ENCODE data around the gene TRIM39. TPM values are rescaled to one million over a fixed set of nuclear protein-coding genes. Genes with fewer than 3 reads are reported as not detected.
A peak's percentile ranks its signal among the peaks of the same experiment; 100 is the strongest.

TRIM39 gene
- total and polyA plus RNA-seq, 9 of the 15 experiments (the other 6 are each of a cell fraction or from before 2014, with no cell fraction given): 5.6 to 17.7 (median 12.8) TPM

DNA sequence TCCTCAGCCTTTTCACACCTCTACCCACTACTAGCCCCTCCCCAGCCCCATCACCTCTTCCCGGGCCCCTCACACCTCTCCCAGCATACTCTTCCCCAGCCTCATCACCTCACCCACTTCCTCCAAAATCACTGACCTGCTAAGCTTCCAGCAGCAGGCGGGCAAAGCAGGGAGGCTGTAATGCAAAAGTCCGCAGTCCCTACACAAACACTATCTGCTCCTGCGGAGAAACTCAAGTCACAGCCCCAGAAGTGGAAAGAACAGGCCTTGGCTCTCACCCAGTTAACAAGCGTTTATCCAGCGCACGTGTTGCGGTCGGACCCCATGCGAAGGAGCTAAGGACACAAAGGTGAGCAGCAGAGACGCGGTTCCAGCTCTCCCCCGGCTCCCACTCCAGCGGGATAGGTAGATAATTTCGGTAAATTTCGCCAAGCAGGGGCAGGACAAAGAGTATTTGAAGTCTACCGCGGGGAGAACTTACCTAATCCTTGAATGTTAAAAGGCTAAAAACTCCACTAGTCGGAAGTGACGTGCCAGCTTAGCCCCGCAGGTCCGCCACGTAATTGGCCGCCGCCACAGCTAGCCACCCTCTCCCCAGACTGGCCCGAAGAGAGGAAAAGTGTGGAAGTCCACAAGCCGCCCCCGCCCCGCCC lies 728 bp upstream of the TRIM39 start (continued):
- TF ChIP-seq TAF7 (tag; IDR thresholded peaks at IDR 0.05): 0 out of 2 replicates have a peak, but pooled peaks have one; percentile 29
- no peak for TF ChIP-seq ZNF79 (CRISPR knock-in tag; IDR thresholded peaks at IDR 0.05; ENCODE audit: low read depth)
- TF ChIP-seq, protein P1, sequence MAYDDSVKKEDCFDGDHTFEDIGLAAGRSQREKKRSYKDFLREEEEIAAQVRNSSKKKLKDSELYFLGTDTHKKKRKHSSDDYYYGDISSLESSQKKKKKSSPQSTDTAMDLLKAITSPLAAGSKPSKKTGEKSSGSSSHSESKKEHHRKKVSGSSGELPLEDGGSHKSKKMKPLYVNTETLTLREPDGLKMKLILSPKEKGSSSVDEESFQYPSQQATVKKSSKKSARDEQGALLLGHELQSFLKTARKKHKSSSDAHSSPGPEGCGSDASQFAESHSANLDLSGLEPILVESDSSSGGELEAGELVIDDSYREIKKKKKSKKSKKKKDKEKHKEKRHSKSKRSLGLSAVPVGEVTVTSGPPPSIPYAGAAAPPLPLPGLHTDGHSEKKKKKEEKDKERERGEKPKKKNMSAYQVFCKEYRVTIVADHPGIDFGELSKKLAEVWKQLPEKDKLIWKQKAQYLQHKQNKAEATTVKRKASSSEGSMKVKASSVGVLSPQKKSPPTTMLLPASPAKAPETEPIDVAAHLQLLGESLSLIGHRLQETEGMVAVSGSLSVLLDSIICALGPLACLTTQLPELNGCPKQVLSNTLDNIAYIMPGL (CRISPR knock-in tag; IDR thresholded peaks at IDR 0.05): peak; percentile 55
- no peak for TF ChIP-seq U2AF2 (optimal IDR thresholded peaks at IDR 0.05; ENCODE audit: low read depth, low read length)
- 0 out of 2 replicates have a peak, but pooled peaks have one; percentile 72 for TF ChIP-seq ZBTB1 (CRISPR knock-in tag; IDR thresholded peaks at IDR 0.05; ENCODE audit: borderline replicate concordance, low read depth)
- TF ChIP-seq RFX1 (IDR thresholded peaks at IDR 0.05): no peak
- TF ChIP-seq NR2F6 (CRISPR knock-in tag; IDR thresholded peaks at IDR 0.05): no peak
- TF ChIP-seq, protein P2, sequence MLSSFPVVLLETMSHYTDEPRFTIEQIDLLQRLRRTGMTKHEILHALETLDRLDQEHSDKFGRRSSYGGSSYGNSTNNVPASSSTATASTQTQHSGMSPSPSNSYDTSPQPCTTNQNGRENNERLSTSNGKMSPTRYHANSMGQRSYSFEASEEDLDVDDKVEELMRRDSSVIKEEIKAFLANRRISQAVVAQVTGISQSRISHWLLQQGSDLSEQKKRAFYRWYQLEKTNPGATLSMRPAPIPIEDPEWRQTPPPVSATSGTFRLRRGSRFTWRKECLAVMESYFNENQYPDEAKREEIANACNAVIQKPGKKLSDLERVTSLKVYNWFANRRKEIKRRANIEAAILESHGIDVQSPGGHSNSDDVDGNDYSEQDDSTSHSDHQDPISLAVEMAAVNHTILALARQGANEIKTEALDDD (IDR thresholded peaks at IDR 0.05): peak; percentile 79
- no peak for TF ChIP-seq NCOR1 (IDR thresholded peaks at IDR 0.05)
- TF ChIP-seq ZNF699 (CRISPR knock-in tag; IDR thresholded peaks at IDR 0.05; ENCODE audit: insufficient replicate concordance): no peak
- 0 out of 2 replicates have a peak, but pooled peaks have one; percentile 31 for TF ChIP-seq MTA2 (IDR thresholded peaks at IDR 0.05; ENCODE audit: low read depth)
- TF ChIP-seq MCM2 (IDR thresholded peaks at IDR 0.05; ENCODE audit: low read depth): no peak
- no peak for TF ChIP-seq ZNF384 (IDR thresholded peaks at IDR 0.05; ENCODE audit: low read depth, low read length)
- TF ChIP-seq KDM4B (IDR thresholded peaks at IDR 0.05; ENCODE audit: borderline replicate concordance in 2 of 2, low read depth in 1 of 2): no peak
- TF ChIP-seq GTF2E2 (tag; IDR thresholded peaks at IDR 0.05): no peak
- TF ChIP-seq ZNF217 (CRISPR knock-in tag; IDR thresholded peaks at IDR 0.05): no peak
- TF ChIP-seq NR4A1 (CRISPR knock-in tag; IDR thresholded peaks at IDR 0.05): no peak
- no peak for TF ChIP-seq NR4A1 (tag; IDR thresholded peaks at IDR 0.05)
- no peak for TF ChIP-seq NFE2L1 (tag; IDR thresholded peaks at IDR 0.05; ENCODE audit: borderline replicate concordance, low read depth)
- TF ChIP-seq RBM22 (IDR thresholded peaks at IDR 0.05; ENCODE audit: low read depth, low read length, poor library complexity, severe bottlenecking): no peak
- TF ChIP-seq, protein P3, sequence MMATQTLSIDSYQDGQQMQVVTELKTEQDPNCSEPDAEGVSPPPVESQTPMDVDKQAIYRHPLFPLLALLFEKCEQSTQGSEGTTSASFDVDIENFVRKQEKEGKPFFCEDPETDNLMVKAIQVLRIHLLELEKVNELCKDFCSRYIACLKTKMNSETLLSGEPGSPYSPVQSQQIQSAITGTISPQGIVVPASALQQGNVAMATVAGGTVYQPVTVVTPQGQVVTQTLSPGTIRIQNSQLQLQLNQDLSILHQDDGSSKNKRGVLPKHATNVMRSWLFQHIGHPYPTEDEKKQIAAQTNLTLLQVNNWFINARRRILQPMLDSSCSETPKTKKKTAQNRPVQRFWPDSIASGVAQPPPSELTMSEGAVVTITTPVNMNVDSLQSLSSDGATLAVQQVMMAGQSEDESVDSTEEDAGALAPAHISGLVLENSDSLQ (IDR thresholded peaks at IDR 0.05): peak; percentile 30
- TF ChIP-seq ARID1B (IDR thresholded peaks at IDR 0.05): peak; percentile 65
- no peak for TF ChIP-seq ZBTB2 (IDR thresholded peaks at IDR 0.05)
